ENCODE measurements around the gene ADGRD2.

DNA sequence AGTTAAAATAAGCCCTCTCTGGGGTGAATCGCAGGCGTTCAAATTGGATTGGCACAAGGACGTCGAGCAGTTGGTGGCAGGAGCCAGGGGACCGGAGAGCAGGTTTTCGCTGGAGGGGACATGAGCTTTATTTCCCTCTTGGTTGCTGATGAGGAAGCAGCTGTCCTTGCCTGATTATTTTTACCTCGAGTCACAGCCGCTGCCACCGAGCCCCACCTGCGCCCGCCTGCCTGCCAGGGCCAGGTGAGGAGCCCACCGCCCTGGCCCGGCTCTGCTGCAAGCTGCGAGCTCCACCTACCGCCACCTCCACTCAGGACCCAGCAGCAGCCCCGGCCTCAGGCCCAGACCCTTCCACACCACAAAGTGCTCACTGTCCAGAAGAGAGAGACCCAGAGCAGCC, 9.0 kb upstream of the ADGRD2 start:
- no peak for TF ChIP-seq POLR2A (IDR thresholded peaks at IDR 0.05)
- TF ChIP-seq, protein P1, sequence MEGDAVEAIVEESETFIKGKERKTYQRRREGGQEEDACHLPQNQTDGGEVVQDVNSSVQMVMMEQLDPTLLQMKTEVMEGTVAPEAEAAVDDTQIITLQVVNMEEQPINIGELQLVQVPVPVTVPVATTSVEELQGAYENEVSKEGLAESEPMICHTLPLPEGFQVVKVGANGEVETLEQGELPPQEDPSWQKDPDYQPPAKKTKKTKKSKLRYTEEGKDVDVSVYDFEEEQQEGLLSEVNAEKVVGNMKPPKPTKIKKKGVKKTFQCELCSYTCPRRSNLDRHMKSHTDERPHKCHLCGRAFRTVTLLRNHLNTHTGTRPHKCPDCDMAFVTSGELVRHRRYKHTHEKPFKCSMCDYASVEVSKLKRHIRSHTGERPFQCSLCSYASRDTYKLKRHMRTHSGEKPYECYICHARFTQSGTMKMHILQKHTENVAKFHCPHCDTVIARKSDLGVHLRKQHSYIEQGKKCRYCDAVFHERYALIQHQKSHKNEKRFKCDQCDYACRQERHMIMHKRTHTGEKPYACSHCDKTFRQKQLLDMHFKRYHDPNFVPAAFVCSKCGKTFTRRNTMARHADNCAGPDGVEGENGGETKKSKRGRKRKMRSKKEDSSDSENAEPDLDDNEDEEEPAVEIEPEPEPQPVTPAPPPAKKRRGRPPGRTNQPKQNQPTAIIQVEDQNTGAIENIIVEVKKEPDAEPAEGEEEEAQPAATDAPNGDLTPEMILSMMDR (IDR thresholded peaks at IDR 0.05): no peak

Measured in thyroid gland (tissue), 4 donors.